K562 (cell line): ENCODE data around the gene GPS2. TPM values are rescaled to one million over a fixed set of nuclear protein-coding genes. Genes with fewer than 3 reads are reported as not detected.

Experiments used
- CBX2 ChIP-seq: fragments of 200-600 bp; sonication (generic); IDR thresholded peaks from one replicate; pipeline ENCODE4 v1.6.1; 2012; ENCODE audit warnings: mild to moderate bottlenecking, low read length, inconsistent platforms; ENCODE audit not compliant: insufficient read depth, poor library complexity, severe bottlenecking
- CTBP1 ChIP-seq: fragments of 450-650 bp; IDR thresholded peaks from 2 replicates; pipeline ENCODE4 v1.6.1; 2016; ENCODE audit warnings: borderline replicate concordance
- CTCFL ChIP-seq: IDR thresholded peaks from 2 replicates; pipeline ENCODE4 v1.6.1; 2011; ENCODE audit warnings: borderline replicate concordance, low read depth, mild to moderate bottlenecking, moderate library complexity, low read length; ENCODE audit not compliant: insufficient read depth, poor library complexity, severe bottlenecking
- ELF4 ChIP-seq: fragments of 450-650 bp; formaldehyde crosslinking; IDR thresholded peaks from 2 replicates; pipeline ENCODE4 v1.4.0; 2022; ENCODE audit warnings: missing genetic modification characterization
- HCFC1 ChIP-seq: IDR thresholded peaks from 2 replicates; pipeline ENCODE4 v1.6.1; 2012; ENCODE audit warnings: low read depth, low read length, improper control_type of control experiment
- NRF1 ChIP-seq, 2 experiments: fragments of 450-650 bp; IDR thresholded peaks in 1 of 2; conservative IDR thresholded peaks in 1 of 2; 2 replicates each; pipeline ENCODE4 v1.6.1; 2014; ENCODE audit warnings: mild to moderate bottlenecking in 2 of 2
- PCBP1 ChIP-seq: fragments of 200-400 bp; formaldehyde crosslinking; IDR thresholded peaks from 2 replicates; pipeline ENCODE4 v1.6.1; 2018; ENCODE audit warnings: mild to moderate bottlenecking, low read depth, low read length; ENCODE audit not compliant: poor library complexity, severe bottlenecking
- POLR2AphosphoS5 ChIP-seq: IDR thresholded peaks from 2 replicates; pipeline ENCODE4 v1.6.1; 2011; ENCODE audit warnings: mild to moderate bottlenecking, low read depth, low read length, moderate library complexity; ENCODE audit not compliant: control insufficient read depth, insufficient read depth
- SAFB2 ChIP-seq: fragments of 200-400 bp; formaldehyde crosslinking; IDR thresholded peaks from 2 replicates; pipeline ENCODE4 v1.6.1; 2018; ENCODE audit warnings: borderline replicate concordance, low read length, low read depth, moderate library complexity; ENCODE audit not compliant: severe bottlenecking
- SMARCB1 ChIP-seq: IDR thresholded peaks from 2 replicates; pipeline ENCODE4 v1.6.1; 2011; ENCODE audit warnings: improper control_type of control experiment, low read depth; ENCODE audit not compliant: insufficient read length
- SNRNP70 ChIP-seq: fragments of 200-400 bp; formaldehyde crosslinking; optimal IDR thresholded peaks from 2 replicates; pipeline ENCODE3; 2017; ENCODE audit warnings: low read depth, low read length
- SRSF3 ChIP-seq: fragments of 200-400 bp; formaldehyde crosslinking; IDR thresholded peaks from 2 replicates; pipeline ENCODE4 v1.6.1; 2016; ENCODE audit warnings: mild to moderate bottlenecking, low read length, moderate library complexity; ENCODE audit not compliant: insufficient read depth
- ZC3H11A ChIP-seq: IDR thresholded peaks from 2 replicates; pipeline ENCODE4 v1.6.1; 2012; ENCODE audit warnings: low read depth, low read length, improper control_type of control experiment
- ZFX ChIP-seq: sonication (generic); formaldehyde crosslinking; IDR thresholded peaks from 2 replicates; pipeline ENCODE4 v1.8.0; 2022; ENCODE audit warnings: mild to moderate bottlenecking, missing genetic modification reagents, moderate library complexity
- ZHX1 ChIP-seq: fragments of 150-350 bp; conservative IDR thresholded peaks from 2 replicates; pipeline ENCODE4 v1.6.1; 2014; ENCODE audit warnings: low read length
- ZNF133 ChIP-seq: fragments of 250-450 bp; sonication (Bioruptor Pico); IDR thresholded peaks from 2 replicates; pipeline ENCODE4 v1.4.0; 2020; ENCODE audit warnings: mild to moderate bottlenecking
- ZNF140 ChIP-seq: fragments of 250-450 bp; sonication (Bioruptor Pico); IDR thresholded peaks from 2 replicates; pipeline ENCODE4 v1.8.0; 2021; ENCODE audit warnings: moderate library complexity, mild to moderate bottlenecking, inconsistent platforms
- ZNF277 ChIP-seq: fragments of 250-450 bp; sonication (Bioruptor Pico); IDR thresholded peaks from 2 replicates; pipeline ENCODE4 v1.8.0; 2022; ENCODE audit warnings: inconsistent platforms, mild to moderate bottlenecking, moderate library complexity, borderline replicate concordance
- ZNF431 ChIP-seq: sonication (generic); formaldehyde crosslinking; IDR thresholded peaks from 2 replicates; pipeline ENCODE4 v1.8.0; 2022; ENCODE audit warnings: mild to moderate bottlenecking, missing genetic modification reagents
- ZNF449 ChIP-seq: fragments of 250-450 bp; sonication (Bioruptor Pico); IDR thresholded peaks from 2 replicates; pipeline ENCODE4 v1.8.0; 2022; ENCODE audit warnings: moderate library complexity, mild to moderate bottlenecking, inconsistent platforms
- polyA plus RNA-seq, 8 experiments: library from polyadenylated mRNA; depleted of rRNA in 4 of 8; stranded (reverse) in 5 of 8; unstranded in 3 of 8; fragments of >200 nt; fragmentation: Nextera tagmentation in 2 of 8; fragmentation: Illumina TruSeq in 1 of 8; extraction: Ambion mirVana in 2 of 8; extraction: Trizol in 1 of 8; gene quantifications; 2 replicates each; pipeline versions ENCODE4 v1.2.1 to v1.2.3, GENCODE V29; 2011 to 2014; ENCODE audit warnings: inconsistent platforms in 1 of 8, missing spikeins in 1 of 8
- total RNA-seq, 7 experiments: library from RNA; depleted of rRNA in 6 of 7; stranded (reverse); fragments of >200 nt in 6 of 7; fragmentation: Illumina TruSeq in 2 of 7; extraction: Trizol in 2 of 7; gene quantifications; 2 replicates each; pipeline versions ENCODE4 v1.2.1 to v1.2.3, GENCODE V29; 2011 to 2021; ENCODE audit warnings: low replicate concordance in 1 of 7

Gene GPS2
- total and polyA plus RNA-seq, 9 of the 15 experiments (the other 6 are each of a cell fraction or from before 2014, with no cell fraction given): 18.3 to 75.7 (median 37.0) TPM

GRCh38 chr17:7306911-7307685, 8.1 kb downstream of the GPS2 start, which contains the start of gene EIF5A (continued):
- TF ChIP-seq ZNF449: no peak
- TF ChIP-seq ZNF140 (CRISPR knock-in tag): no peak
- no peak for TF ChIP-seq ELF4 (CRISPR knock-in tag)
- TF ChIP-seq PCBP1: no peak
- TF ChIP-seq ZNF277 (CRISPR knock-in tag): no peak
- TF ChIP-seq ZNF133 (CRISPR knock-in tag): no peak
- TF ChIP-seq HCFC1: peak; percentile 75
- no peak for TF ChIP-seq SNRNP70
- TF ChIP-seq ZC3H11A: no peak
- peak; percentile 100 for TF ChIP-seq NRF1 (conservative IDR thresholded peaks at IDR 0.05 in 1 of 2, IDR thresholded peaks at IDR 0.05 in 1 of 2)
- TF ChIP-seq ZFX: no peak
- no peak for TF ChIP-seq CTCFL
- TF ChIP-seq ZHX1: no peak
- TF ChIP-seq SRSF3: no peak
- no peak for TF ChIP-seq CBX2
- TF ChIP-seq SMARCB1: no peak
- TF ChIP-seq ZNF431 (CRISPR knock-in tag): no peak
- TF ChIP-seq POLR2AphosphoS5: peak; percentile 38; the same call in 1 of the 2 replicates
- TF ChIP-seq CTBP1: peak; percentile 26; the same call in 1 of the 2 replicates
- TF ChIP-seq SAFB2: no peak
